GM21737 (cell line): ENCODE data around the gene GEMIN2.
"Not testable (repeated sequence)": the region's sequence is repeated elsewhere in the genome, so short reads cannot be mapped to it uniquely, and the experiment has no call there.

Source experiments
- ATAC-seq: cut with Tn5 transposase; IDR thresholded peaks from one replicate; pipeline ENCODE4 v1.9.1; 2021; ENCODE audit warnings: mild to moderate bottlenecking, moderate library complexity; ENCODE audit not compliant: unreplicated experiment

The GEMIN2 gene

DNA sequence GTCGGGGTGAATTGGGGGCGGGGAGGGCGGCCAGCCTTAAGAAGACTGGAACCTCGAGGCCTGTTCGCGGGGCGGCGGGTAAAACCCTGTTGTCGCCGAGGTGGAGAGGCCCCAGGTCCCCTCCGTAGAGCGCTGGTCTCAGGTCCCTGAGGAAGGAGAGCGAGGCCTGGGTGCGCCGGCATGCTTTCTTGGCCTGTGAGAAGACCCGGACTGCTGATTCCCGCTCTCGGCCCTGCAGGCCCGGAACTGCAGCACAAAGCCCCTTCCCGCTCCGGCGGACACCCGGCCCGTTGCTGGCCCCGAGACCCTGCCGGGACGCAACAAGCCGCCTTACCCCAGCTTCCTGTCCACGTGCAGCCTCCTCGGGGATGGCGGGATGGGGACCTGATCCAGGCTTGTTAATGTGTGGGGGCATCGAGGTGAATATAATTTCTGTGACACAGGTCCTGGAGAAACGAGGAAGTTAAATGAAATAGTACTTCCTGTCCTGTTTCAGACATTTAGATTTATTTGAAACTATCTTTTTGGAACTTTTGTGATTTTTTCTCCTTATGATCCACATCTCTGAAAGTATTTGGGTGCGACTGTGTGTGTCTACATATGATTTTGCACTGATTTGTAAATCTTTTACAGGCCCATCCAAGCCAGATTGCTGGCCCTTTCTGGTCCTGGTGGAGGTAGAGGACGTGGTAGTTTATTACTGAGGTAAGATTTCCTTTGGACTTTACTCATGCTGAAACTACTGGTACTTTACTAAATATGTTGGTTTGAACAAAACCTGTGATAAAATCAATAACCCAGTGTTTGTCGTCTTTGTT lies 61.5 kb downstream of the GEMIN2 start:
- ATAC-seq, result peak; percentile 10

DNA sequence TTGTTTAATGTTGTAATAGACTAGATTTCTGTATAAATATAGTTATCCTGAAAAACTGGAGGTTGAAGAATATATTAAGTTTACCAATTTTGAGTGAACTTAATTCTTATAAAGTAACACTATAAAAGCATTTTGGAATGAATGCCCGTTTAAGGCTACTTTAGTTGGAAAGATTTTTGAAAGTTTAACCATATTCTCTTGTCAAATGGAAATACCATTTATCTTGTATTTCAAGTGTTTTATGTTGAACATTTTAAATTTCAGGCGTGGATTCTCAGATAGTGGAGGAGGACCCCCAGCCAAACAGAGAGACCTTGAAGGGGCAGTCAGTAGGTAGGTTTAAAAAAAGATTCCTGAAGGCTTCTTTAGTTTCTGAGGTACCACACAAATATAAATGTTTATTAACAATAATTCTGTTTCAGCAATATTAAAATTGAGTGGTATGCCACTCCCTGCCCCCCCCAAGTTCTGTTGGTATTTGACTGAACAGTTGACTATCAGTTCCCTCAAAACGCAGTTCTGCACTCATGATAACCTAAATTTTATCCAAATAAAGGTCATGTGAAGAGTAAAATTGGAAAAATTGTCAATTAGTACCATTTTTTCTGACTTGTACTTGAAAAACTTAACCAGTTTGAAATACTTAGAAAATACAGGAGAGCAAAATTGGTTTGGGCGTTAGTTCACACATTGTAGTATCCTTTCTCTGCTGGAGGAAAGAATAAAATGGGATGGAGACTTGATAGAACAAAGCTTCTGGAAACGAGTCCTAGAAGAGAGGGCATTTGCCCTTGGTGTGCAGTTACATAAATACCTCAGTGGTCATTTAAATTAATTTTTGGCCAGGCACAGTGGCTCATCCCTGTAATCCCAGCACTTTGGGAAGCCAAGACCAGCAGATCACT lies 62.4 kb downstream of the GEMIN2 start:
- ATAC-seq, result no peak

DNA sequence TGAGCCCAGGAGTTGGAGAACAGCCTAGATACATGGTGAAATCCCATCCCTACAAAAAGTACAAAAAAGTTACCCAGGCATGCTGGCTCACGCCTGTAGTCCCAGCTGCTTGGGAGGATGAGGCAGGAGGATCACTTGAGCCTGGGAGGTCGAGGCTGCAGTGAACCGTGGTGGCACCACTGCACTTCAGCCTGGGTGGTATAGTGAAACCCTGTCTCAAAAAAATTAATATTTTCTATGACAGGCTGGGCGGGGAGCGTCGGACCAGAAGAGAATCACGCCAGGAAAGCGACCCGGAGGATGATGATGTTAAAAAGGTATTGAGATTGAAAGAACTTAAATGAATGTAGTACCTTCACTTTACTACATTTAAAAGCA lies 63.0 kb downstream of the GEMIN2 start:
- ATAC-seq, result no peak

DNA sequence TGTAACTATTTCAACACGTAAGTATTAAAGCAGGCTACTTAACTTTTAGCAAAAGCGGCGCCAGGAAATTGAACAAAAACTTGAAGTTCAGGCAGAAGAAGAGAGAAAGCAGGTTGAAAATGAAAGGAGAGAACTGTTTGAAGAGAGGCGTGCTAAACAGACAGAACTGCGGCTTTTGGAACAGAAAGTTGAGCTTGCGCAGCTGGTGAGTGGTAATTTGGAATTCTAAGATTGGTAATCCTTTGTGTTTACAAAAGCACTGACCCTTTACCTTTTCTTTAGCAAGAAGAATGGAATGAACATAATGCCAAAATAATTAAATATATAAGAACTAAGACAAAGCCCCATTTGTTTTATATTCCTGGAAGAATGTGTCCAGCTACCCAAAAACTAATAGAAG lies 64.9 kb downstream of the GEMIN2 start:
- no peak for ATAC-seq

DNA sequence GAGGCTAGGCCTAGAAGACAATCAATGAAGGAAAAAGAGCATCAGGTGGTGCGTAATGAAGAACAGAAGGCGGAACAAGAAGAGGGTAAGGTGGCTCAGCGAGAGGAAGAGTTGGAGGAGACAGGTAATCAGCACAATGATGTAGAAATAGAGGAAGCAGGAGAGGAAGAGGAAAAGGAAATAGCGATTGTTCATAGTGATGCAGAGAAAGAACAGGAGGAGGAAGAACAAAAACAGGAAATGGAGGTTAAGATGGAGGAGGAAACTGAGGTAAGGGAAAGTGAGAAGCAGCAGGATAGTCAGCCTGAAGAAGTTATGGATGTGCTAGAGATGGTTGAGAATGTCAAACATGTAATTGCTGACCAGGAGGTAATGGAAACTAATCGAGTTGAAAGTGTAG lies 66.4 kb downstream of the GEMIN2 start:
- ATAC-seq, result no peak

DNA sequence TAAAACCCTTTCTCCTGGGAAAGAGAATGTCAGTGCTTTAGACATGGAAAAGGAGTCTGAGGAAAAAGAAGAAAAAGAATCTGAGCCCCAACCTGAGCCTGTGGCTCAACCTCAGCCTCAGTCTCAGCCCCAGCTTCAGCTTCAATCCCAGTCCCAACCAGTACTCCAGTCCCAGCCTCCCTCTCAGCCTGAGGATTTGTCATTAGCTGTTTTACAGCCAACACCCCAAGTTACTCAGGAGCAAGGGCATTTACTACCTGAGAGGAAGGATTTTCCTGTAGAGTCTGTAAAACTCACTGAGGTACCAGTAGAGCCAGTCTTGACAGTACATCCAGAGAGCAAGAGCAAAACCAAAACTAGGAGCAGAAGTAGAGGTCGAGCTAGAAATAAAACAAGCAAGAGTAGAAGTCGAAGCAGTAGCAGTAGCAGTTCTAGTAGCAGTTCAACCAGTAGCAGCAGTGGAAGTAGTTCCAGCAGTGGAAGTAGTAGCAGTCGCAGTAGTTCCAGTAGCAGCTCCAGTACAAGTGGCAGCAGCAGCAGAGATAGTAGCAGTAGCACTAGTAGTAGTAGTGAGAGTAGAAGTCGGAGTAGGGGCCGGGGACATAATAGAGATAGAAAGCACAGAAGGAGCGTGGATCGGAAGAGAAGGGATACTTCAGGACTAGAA lies 67.0 kb downstream of the GEMIN2 start:
- no peak for ATAC-seq

DNA sequence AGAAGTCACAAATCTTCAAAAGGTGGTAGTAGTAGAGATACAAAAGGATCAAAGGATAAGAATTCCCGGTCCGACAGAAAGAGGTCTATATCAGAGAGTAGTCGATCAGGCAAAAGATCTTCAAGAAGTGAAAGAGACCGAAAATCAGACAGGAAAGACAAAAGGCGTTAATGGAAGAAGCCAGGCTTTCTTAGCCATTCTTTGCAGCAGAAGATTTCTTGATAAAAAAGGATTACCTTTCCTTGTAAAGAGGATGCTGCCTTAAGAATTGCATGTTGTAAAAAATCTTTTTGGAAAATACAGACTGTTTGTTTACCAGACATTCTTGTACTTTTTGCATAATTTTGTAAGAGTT lies 67.5 kb downstream of the GEMIN2 start:
- ATAC-seq, result no peak

DNA sequence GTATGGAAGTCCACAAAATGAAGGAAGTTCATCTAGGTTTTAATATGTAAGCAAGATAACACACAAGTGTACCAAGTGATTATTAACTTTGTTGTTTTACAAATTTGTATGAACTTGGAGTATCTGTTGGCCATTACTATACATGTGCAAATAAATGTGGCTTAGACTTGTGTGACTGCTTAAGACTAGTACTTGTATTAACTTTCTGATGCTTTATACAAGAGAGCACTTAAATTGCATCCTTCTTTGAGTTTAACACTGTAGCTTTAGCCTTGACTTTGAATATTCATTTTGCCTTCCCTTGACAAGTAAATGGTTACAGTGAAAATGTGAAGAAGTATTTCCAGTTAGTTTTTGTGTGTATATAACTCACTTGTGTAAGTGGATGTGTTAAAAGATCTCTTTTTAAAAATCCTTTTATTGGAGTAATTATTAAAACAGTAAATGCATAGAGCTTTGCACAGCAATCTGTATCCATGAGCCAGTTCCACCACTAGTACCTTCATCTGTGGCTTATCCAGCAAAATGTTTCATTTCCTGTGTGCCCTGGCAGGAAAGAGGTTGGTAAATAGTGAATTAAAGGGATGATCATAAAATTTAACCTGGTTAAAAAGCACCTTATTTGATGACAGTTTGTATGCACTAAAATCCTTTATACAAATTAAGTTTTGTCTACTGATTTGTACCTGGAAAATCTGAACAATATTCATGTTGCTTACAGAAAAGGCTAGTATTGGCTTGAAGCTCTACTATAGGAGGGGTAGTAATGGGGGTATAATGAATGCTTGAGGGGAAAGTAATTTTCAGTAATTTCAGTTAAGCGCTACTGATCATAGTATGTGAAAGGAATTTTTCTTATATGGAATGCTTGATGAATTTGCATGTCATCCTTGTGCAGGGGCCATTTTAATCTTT lies 68.9 kb downstream of the GEMIN2 start:
- no peak for ATAC-seq

DNA sequence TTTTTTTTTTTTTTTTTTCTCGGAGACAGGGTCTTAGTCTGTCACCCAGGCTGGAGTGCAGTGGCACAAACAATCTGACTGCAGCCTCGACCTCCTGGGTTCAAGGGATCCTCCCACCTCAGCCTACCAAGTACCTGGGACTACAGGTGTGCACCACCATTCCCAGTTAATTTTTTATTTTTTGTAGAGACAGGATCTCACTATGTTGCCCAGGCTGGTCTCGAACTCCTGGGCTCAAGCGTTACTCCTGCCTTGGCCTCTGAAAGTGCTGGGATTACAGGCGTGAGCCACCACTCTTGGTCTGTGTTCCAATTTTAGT lies 69.5 kb downstream of the GEMIN2 start:
- ATAC-seq, result not testable (repeated sequence)

DNA sequence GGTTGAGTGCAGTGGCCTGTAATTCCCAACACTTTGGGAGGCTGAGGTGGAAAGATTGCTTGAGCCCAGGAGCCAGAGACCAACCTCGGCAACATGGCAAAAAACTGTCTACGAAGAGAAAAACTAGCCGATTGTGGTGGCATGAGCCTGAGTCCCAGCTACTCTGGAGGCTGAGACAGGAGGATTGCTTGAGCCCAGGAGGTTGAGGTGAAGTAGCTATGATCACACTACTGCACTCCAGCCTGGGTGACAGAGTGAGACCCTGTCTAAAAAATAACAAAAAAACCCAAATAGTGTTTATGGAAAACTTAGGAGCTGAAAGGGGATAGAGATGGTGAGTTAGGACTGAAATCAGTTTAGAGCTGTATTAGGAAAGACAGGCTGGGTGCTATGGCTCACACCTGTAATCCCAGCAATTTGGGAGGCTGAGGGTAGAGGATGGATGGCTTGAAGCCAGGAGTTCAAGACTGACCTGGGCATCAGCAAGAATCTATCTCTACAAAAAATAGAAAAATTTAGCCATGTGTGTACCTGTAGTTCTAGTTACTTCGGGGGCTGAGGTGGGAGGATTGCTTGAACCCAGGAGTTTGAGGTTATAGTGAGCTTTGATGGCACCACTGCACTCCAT lies 70.6 kb downstream of the GEMIN2 start:
- no peak for ATAC-seq

DNA sequence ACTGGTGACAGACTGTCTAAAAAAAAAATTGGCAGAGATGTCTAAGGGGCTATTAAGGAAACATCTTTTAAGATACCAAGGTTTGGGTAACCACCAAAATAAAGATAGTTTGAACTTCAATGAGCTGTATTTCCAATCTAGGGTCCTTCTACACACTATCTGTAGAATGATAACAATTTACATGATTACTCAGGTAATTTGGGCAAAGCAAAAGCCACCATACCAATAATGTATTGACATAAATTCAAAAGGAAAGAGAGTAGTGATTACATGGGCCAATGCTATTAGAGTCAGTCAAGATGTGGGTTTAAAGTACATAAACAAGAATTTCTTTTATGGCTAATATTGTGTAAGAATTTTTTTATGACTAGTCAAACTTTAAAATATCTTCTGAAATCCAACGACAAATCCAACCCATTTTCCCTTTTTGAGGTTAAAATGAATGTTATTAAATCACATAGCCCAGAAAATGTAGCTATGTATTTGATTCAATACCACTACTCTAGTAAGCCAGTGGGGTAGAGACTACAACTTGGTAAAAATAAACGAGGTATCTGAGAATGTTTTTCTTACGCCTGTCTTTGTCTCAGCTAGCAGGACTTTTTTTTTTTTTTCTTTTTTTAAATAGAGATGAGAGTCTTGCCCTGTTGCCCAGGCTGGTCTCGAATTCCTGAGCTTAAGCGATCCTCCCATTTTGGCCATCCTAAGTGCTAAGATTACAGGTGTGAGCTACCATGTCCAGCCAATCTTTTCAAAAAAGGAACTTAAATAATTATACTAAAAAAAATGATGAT lies 71.3 kb downstream of the GEMIN2 start:
- no peak for ATAC-seq
